Fibroblast of lung (primary cell): ENCODE data around the gene ERFL. TPM values are rescaled to one million over a fixed set of nuclear protein-coding genes. Genes with fewer than 3 reads are reported as not detected.

Experiments used
- DNase-seq, 2 donors: peaks; one replicate each; pipeline versions ENCODE4 v3.0.0 to v3.0.0-alpha.2; 2010; ENCODE audit warnings: low read depth in 2 of 2
- H2AFZ ChIP-seq: 2 replicates; pipeline ENCODE4 v1.5.1; 2012; ENCODE audit warnings: low read length, control low read depth, inconsistent platforms
- H3K27ac ChIP-seq: 2 replicates; pipeline ENCODE4 v1.5.1; 2011; ENCODE audit warnings: low read length, control low read depth; ENCODE audit not compliant: insufficient read depth
- H3K27me3 ChIP-seq: 2 replicates; pipeline ENCODE4 v1.5.1; 2011; ENCODE audit warnings: mild to moderate bottlenecking, low read length; ENCODE audit not compliant: control insufficient read depth, insufficient read depth
- H3K36me3 ChIP-seq: 2 replicates; pipeline ENCODE4 v1.5.1; 2011; ENCODE audit warnings: low read length; ENCODE audit not compliant: control insufficient read depth, insufficient read depth
- H3K4me1 ChIP-seq: 2 replicates; pipeline ENCODE4 v1.5.1; 2011; ENCODE audit warnings: low read length; ENCODE audit not compliant: control insufficient read depth, insufficient read depth; ENCODE audit errors: extremely low read depth
- H3K4me2 ChIP-seq: 2 replicates; pipeline ENCODE4 v1.5.1; 2011; ENCODE audit warnings: low read length, control low read depth; ENCODE audit not compliant: insufficient read depth; ENCODE audit errors: extremely low read depth
- H3K4me3 ChIP-seq, 4 experiments: fragments of 200-600 bp in 1 of 4; sonication (generic) in 1 of 4; replicated peaks in 1 of 4; 2 replicates each; pipeline ENCODE4 v1.5.1; 2011 to 2016; ENCODE audit warnings: low read length in 4 of 4, low read depth in 3 of 4, mild to moderate bottlenecking in 3 of 4, control low read depth in 2 of 4, inconsistent platforms in 1 of 4, mixed read lengths in 1 of 4; ENCODE audit not compliant: insufficient read depth in 1 of 4; ENCODE audit errors: control extremely low read depth in 1 of 4
- H3K79me2 ChIP-seq: 2 replicates; pipeline ENCODE4 v1.5.1; 2012; ENCODE audit warnings: mild to moderate bottlenecking, low read length, inconsistent platforms; ENCODE audit not compliant: control insufficient read depth, insufficient read depth
- H3K9ac ChIP-seq: 2 replicates; pipeline ENCODE4 v1.5.1; 2011; ENCODE audit warnings: mild to moderate bottlenecking, low read length, control low read depth; ENCODE audit not compliant: insufficient read depth
- H3K9me3 ChIP-seq: 2 replicates; pipeline ENCODE4 v1.5.1; 2012; ENCODE audit warnings: low read depth, low read length; ENCODE audit not compliant: control insufficient read depth, insufficient read depth
- H4K20me1 ChIP-seq: 2 replicates; pipeline ENCODE4 v1.5.1; 2011; ENCODE audit warnings: low read length; ENCODE audit not compliant: control insufficient read depth, insufficient read depth; ENCODE audit errors: extremely low read depth
- EZH2 ChIP-seq: IDR thresholded peaks from 2 replicates; pipeline ENCODE4 v1.5.1; 2012; ENCODE audit warnings: low read length, control low read depth, mild to moderate bottlenecking; ENCODE audit errors: missing control alignments
- polyA plus RNA-seq, 2 donors: library from polyadenylated mRNA; depleted of rRNA in 1 of 2; stranded (reverse) in 1 of 2; unstranded in 1 of 2; fragments of >200 nt; gene quantifications; 2 replicates each; pipeline ENCODE4 v1.2.1, GENCODE V29; 2011 to 2012; ENCODE audit warnings: missing spikeins in 1 of 2
- total RNA-seq: library from RNA; depleted of rRNA; stranded (reverse); fragments of >200 nt; gene quantifications from 2 replicates; pipeline ENCODE4 v1.2.1, GENCODE V29; 2014
- TF ChIP-seq, protein P1 (sequence below), 2 donors: IDR thresholded peaks in 1 of 2; conservative IDR thresholded peaks in 1 of 2; 1 replicate in 1 of 2; 2 replicates in 1 of 2; pipeline ENCODE4 v1.5.1; 2011 to 2012; ENCODE audit warnings: low read length in 2 of 2, control low read depth in 1 of 2, inconsistent platforms in 1 of 2, low read depth in 1 of 2, mild to moderate bottlenecking in 1 of 2

Gene ERFL
- total and polyA plus RNA-seq, 2 donors (not counting 1 experiment from before 2014, with no cell fraction given), result under 0.01 to 0.03 TPM

DNA sequence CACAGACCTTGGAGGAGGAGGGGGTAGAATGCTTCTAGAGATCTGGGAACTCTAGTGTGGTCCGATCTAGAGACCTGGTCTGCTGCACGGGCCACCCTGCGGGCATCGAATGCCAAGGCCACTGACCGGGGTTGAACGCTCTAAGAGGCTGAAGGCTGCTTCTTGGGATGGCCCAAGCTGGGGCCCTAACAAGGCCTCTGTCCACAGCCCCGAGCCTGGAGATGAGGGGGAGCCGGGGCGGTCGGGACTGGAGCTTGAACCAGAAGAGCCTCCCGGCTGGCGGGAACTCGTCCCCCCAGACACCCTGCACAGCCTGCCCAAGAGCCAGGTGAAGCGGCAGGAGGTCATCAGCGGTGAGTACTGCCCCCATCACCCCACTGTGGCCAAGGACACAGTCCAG lies 30.0 kb downstream of the ERFL start:
- Histone ChIP-seq H3K79me2 (no peaks in the 10 kb centered on the region), H3K27ac (no peak overlapping the region), H3K4me1 (no peaks in the 10 kb centered on the region), H3K4me3 (no peak overlapping the region), H3K27me3 (no peaks in the 10 kb centered on the region), H2AFZ (no peak overlapping the region), H3K4me2 (no peak overlapping the region), H3K36me3 (peaks cover 29% of the 10 kb centered on the region), H3K9ac (no peak overlapping the region), H4K20me1 (no peaks in the 10 kb centered on the region), H3K9me3 (no peaks in the 10 kb centered on the region)
- TF ChIP-seq, protein P1, sequence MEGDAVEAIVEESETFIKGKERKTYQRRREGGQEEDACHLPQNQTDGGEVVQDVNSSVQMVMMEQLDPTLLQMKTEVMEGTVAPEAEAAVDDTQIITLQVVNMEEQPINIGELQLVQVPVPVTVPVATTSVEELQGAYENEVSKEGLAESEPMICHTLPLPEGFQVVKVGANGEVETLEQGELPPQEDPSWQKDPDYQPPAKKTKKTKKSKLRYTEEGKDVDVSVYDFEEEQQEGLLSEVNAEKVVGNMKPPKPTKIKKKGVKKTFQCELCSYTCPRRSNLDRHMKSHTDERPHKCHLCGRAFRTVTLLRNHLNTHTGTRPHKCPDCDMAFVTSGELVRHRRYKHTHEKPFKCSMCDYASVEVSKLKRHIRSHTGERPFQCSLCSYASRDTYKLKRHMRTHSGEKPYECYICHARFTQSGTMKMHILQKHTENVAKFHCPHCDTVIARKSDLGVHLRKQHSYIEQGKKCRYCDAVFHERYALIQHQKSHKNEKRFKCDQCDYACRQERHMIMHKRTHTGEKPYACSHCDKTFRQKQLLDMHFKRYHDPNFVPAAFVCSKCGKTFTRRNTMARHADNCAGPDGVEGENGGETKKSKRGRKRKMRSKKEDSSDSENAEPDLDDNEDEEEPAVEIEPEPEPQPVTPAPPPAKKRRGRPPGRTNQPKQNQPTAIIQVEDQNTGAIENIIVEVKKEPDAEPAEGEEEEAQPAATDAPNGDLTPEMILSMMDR (conservative IDR thresholded peaks at IDR 0.05 in 1 of 2, IDR thresholded peaks at IDR 0.05 in 1 of 2; ENCODE audit: low read depth in 1 of 2, low read length in 2 of 2), result no peak
- no peak for TF ChIP-seq EZH2
- no peak for DNase-seq

DNA sequence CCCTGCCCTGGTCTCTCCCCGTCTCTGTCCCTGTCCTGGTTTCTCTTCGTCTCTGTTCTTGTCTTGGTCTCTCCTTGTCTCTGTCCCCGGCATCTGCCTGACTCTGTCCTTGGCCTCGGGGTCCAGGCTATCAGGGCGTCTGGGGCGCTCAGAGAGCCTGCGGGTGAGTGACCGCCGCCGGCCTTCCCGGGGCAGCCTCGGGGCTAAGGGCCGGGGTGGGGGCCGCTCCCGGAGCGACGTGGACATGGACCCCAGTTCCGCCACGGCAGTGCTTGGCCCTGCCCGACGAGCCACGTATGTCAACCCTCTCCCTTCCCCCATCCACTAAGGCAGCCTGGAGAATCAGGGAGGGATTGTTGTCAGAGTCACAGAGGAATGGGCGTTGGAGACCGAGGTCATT lies 30.4 kb downstream of the ERFL start:
- H3K36me3 ChIP-seq, result peaks cover 30% of the 10 kb centered on the region
- H3K4me2 ChIP-seq, result no peak overlapping the region
- H3K4me1 ChIP-seq, result no peaks in the 10 kb centered on the region
- H3K79me2 ChIP-seq, result no peaks in the 10 kb centered on the region
- H3K27ac ChIP-seq, result no peak overlapping the region
- no peaks in the 10 kb centered on the region for H4K20me1 ChIP-seq
- H3K27me3 ChIP-seq, result no peaks in the 10 kb centered on the region
- no peak for DNase-seq
- H3K4me3 ChIP-seq, result no peak overlapping the region
- TF ChIP-seq, protein P1 (conservative IDR thresholded peaks at IDR 0.05 in 1 of 2, IDR thresholded peaks at IDR 0.05 in 1 of 2; ENCODE audit: low read depth in 1 of 2, low read length in 2 of 2), result no peak
- no peak for TF ChIP-seq EZH2
- no peaks in the 10 kb centered on the region for H3K9me3 ChIP-seq
- H3K9ac ChIP-seq, result no peak overlapping the region
- H2AFZ ChIP-seq, result no peak overlapping the region

DNA sequence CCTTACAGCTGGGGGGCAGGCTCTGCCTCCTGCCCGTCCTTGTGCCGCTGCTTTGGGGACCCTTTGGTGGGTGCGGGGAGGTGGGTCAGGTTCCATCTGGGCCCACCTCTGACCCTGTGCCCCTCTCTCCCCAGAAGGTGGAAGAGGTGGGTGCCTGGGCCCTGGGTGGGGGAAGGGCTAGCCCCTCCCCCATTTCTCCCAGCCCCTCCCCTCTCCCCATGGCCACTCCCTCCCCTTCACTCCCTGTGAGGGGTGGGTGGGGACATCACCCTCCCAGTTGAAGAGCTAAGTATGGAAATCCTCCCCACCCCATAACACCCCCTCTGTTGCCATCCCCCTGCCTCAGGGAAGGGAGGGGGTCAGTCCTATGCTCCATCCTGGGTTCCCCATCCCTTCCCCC lies 31.1 kb downstream of the ERFL start:
- Histone ChIP-seq H3K4me1 (no peaks in the 10 kb centered on the region), H4K20me1 (no peaks in the 10 kb centered on the region), H3K9me3 (no peaks in the 10 kb centered on the region), H3K27me3 (no peaks in the 10 kb centered on the region), H3K79me2 (no peaks in the 10 kb centered on the region), H2AFZ (no peak overlapping the region), H3K4me2 (no peak overlapping the region), H3K4me3 (no peak overlapping the region), H3K27ac (no peak overlapping the region), H3K9ac (no peak overlapping the region), H3K36me3 (peaks cover 31% of the 10 kb centered on the region)
- TF ChIP-seq EZH2, result no peak
- TF ChIP-seq, protein P1 (conservative IDR thresholded peaks at IDR 0.05 in 1 of 2, IDR thresholded peaks at IDR 0.05 in 1 of 2; ENCODE audit: low read depth in 1 of 2, low read length in 2 of 2), result no peak
- no peak for DNase-seq
